K562 (cell line): ENCODE data around the gene AP1M1. TPM values are rescaled to one million over a fixed set of nuclear protein-coding genes. Genes with fewer than 3 reads are reported as not detected.
A peak's percentile ranks its signal among the peaks of the same experiment; 100 is the strongest.

Experiments
- BCOR ChIP-seq: fragments of 450-650 bp; IDR thresholded peaks from 2 replicates; pipeline ENCODE4 v1.6.1; 2016
- CTCF ChIP-seq, 3 experiments: IDR thresholded peaks in 2 of 3; conservative IDR thresholded peaks in 1 of 3; 2 replicates each; pipeline ENCODE4 v1.5.1; 2011 to 2012; ENCODE audit warnings: low read length in 3 of 3, mild to moderate bottlenecking in 3 of 3, control low read depth in 2 of 3, improper control_type of control experiment in 1 of 3, inconsistent platforms in 1 of 3, low read depth in 1 of 3, mixed read lengths in 1 of 3, moderate library complexity in 1 of 3; ENCODE audit not compliant: insufficient read depth in 2 of 3
- E2F6 ChIP-seq, 2 experiments: IDR thresholded peaks; 2 replicates each; pipeline ENCODE4 v1.6.1; 2011; ENCODE audit warnings: borderline replicate concordance in 1 of 2, control low read depth in 1 of 2, low read depth in 1 of 2, low read length in 1 of 2, mild to moderate bottlenecking in 1 of 2, mixed read lengths in 1 of 2, moderate library complexity in 1 of 2; ENCODE audit not compliant: insufficient read depth in 1 of 2, insufficient read length in 1 of 2, poor library complexity in 1 of 2, severe bottlenecking in 1 of 2; ENCODE audit errors: extremely low read depth in 1 of 2
- HES1 ChIP-seq: fragments of 450-650 bp; IDR thresholded peaks from 2 replicates; pipeline ENCODE4 v1.6.1; 2016; ENCODE audit warnings: low read depth, mild to moderate bottlenecking, moderate library complexity
- HMG20A ChIP-seq: fragments of 450-650 bp; formaldehyde crosslinking; conservative IDR thresholded peaks from 2 replicates; pipeline ENCODE4 v1.4.0; 2020; ENCODE audit warnings: mild to moderate bottlenecking, mixed read lengths
- HMGN3 ChIP-seq: IDR thresholded peaks from 2 replicates; pipeline ENCODE4 v1.6.1; 2011; ENCODE audit warnings: borderline replicate concordance, low read depth, mild to moderate bottlenecking, mixed read lengths, low read length; ENCODE audit not compliant: insufficient read length; ENCODE audit errors: extremely low read depth
- KLF13 ChIP-seq: fragments of 450-650 bp; IDR thresholded peaks from 2 replicates; pipeline ENCODE4 v1.6.1; 2016; ENCODE audit warnings: missing genetic modification characterization, low read depth, mild to moderate bottlenecking, missing compliant biosample characterization, moderate library complexity, borderline replicate concordance
- MEF2A ChIP-seq: IDR thresholded peaks from 2 replicates; pipeline ENCODE4 v1.6.1; 2011; ENCODE audit warnings: low read depth, mild to moderate bottlenecking, low read length, moderate library complexity; ENCODE audit not compliant: control insufficient read depth
- MTF1 ChIP-seq: fragments of 250-450 bp; sonication (Bioruptor Pico); IDR thresholded peaks from 2 replicates; pipeline ENCODE4 v1.9.0; 2021; ENCODE audit warnings: moderate library complexity, mild to moderate bottlenecking, inconsistent platforms, borderline replicate concordance
- RAD21 ChIP-seq, 2 experiments: fragments of 250-450 bp in 1 of 2; fragments of 450-650 bp in 1 of 2; sonication (Bioruptor Pico) in 1 of 2; formaldehyde crosslinking in 1 of 2; IDR thresholded peaks in 1 of 2; conservative IDR thresholded peaks in 1 of 2; 2 replicates each; pipeline versions ENCODE4 v1.4.0 to v1.8.0; 2020 to 2022; ENCODE audit warnings: mild to moderate bottlenecking in 2 of 2, moderate library complexity in 1 of 2
- RBFOX2 ChIP-seq: fragments of 200-400 bp; formaldehyde crosslinking; IDR thresholded peaks from 2 replicates; pipeline ENCODE4 v1.6.1; 2017; ENCODE audit warnings: low read depth, mild to moderate bottlenecking, low read length, moderate library complexity
- RBM17 ChIP-seq: fragments of 200-400 bp; formaldehyde crosslinking; IDR thresholded peaks from 2 replicates; pipeline ENCODE4 v1.6.1; 2017; ENCODE audit warnings: low read depth, mild to moderate bottlenecking, low read length, borderline replicate concordance
- SP1 ChIP-seq: sonication (generic); formaldehyde crosslinking; IDR thresholded peaks from 2 replicates; pipeline ENCODE4 v1.8.1; 2022; ENCODE audit warnings: mild to moderate bottlenecking, missing genetic modification reagents
- TARDBP ChIP-seq: fragments of 450-650 bp; IDR thresholded peaks from 2 replicates; pipeline ENCODE4 v1.6.1; 2016
- TCFL5 ChIP-seq: fragments of 250-450 bp; sonication (Bioruptor Pico); conservative IDR thresholded peaks from 2 replicates; pipeline ENCODE4 v1.6.1; 2021; ENCODE audit warnings: mild to moderate bottlenecking, moderate library complexity, matching md5 sums
- TEAD1 ChIP-seq, 2 experiments: fragments of 450-650 bp in 1 of 2; sonication (generic) in 1 of 2; formaldehyde crosslinking; IDR thresholded peaks; 2 replicates each; pipeline versions ENCODE4 v1.4.0 to v1.8.0; 2020 to 2022; ENCODE audit warnings: mild to moderate bottlenecking in 2 of 2, missing genetic modification reagents in 1 of 2
- TOE1 ChIP-seq, 2 experiments: fragments of 450-650 bp in 1 of 2; sonication (generic) in 1 of 2; formaldehyde crosslinking in 1 of 2; IDR thresholded peaks; 2 replicates each; pipeline versions ENCODE4 v1.7.1 to v1.8.0; 2016 to 2022; ENCODE audit warnings: borderline replicate concordance in 2 of 2, mild to moderate bottlenecking in 2 of 2, antibody characterized with exemption in 1 of 2, inconsistent platforms in 1 of 2, low read depth in 1 of 2, missing genetic modification reagents in 1 of 2, moderate library complexity in 1 of 2
- TSC22D4 ChIP-seq: fragments of 450-650 bp; IDR thresholded peaks from 2 replicates; pipeline ENCODE4 v1.6.1; 2016; ENCODE audit warnings: missing genetic modification characterization, missing biosample characterization, control low read depth
- ZBTB17 ChIP-seq: fragments of 450-650 bp; formaldehyde crosslinking; IDR thresholded peaks from 2 replicates; pipeline ENCODE4 v1.4.0; 2020; ENCODE audit warnings: mild to moderate bottlenecking
- ZBTB43 ChIP-seq: sonication (generic); formaldehyde crosslinking; IDR thresholded peaks from 2 replicates; pipeline ENCODE4 v1.8.0; 2023; ENCODE audit warnings: mild to moderate bottlenecking, missing genetic modification reagents
- ZNF316 ChIP-seq: fragments of 450-650 bp; IDR thresholded peaks from 2 replicates; pipeline ENCODE4 v1.6.1; 2016
- ZNF384 ChIP-seq: IDR thresholded peaks from 2 replicates; pipeline ENCODE4 v1.6.1; 2012; ENCODE audit warnings: low read depth, low read length, improper control_type of control experiment
- ZNF561 ChIP-seq: fragments of 450-650 bp; formaldehyde crosslinking; conservative IDR thresholded peaks from 2 replicates; pipeline ENCODE4 v1.4.0; 2020; ENCODE audit warnings: mild to moderate bottlenecking, moderate library complexity
- polyA plus RNA-seq, 8 experiments: library from polyadenylated mRNA; depleted of rRNA in 4 of 8; stranded (reverse) in 5 of 8; unstranded in 3 of 8; fragments of >200 nt; fragmentation: Nextera tagmentation in 2 of 8; fragmentation: Illumina TruSeq in 1 of 8; extraction: Ambion mirVana in 2 of 8; extraction: Trizol in 1 of 8; gene quantifications; 2 replicates each; pipeline versions ENCODE4 v1.2.1 to v1.2.3, GENCODE V29; 2011 to 2014; ENCODE audit warnings: inconsistent platforms in 1 of 8, missing spikeins in 1 of 8
- total RNA-seq, 7 experiments: library from RNA; depleted of rRNA in 6 of 7; stranded (reverse); fragments of >200 nt in 6 of 7; fragmentation: Illumina TruSeq in 2 of 7; extraction: Trizol in 2 of 7; gene quantifications; 2 replicates each; pipeline versions ENCODE4 v1.2.1 to v1.2.3, GENCODE V29; 2011 to 2021; ENCODE audit warnings: low replicate concordance in 1 of 7

AP1M1 gene
- total and polyA plus RNA-seq, 9 of the 15 experiments (the other 6 are each of a cell fraction or from before 2014, with no cell fraction given), result 0.87 to 56.2 (median 29.1) TPM

- TF ChIP-seq TOE1 (IDR thresholded peaks at IDR 0.05; ENCODE audit: borderline replicate concordance), result no peak
- TF ChIP-seq TOE1 (CRISPR knock-in tag; IDR thresholded peaks at IDR 0.05; ENCODE audit: borderline replicate concordance, low read depth), result no peak
- TF ChIP-seq HMG20A, result no peak
- TF ChIP-seq RBM17, result no peak
- TF ChIP-seq ZBTB43 (CRISPR knock-in tag), result no peak
- no peak for TF ChIP-seq TSC22D4
- no peak for TF ChIP-seq SP1 (CRISPR knock-in tag)
- TF ChIP-seq KLF13 (tag), result no peak
- TF ChIP-seq TARDBP, result no peak
- TF ChIP-seq HES1, result no peak
- TF ChIP-seq RBFOX2, result peak; percentile 40
- TF ChIP-seq BCOR, result no peak
- TF ChIP-seq HMGN3, result no peak
- no peak for TF ChIP-seq MEF2A
- TF ChIP-seq ZNF561 (CRISPR knock-in tag), result no peak
- 0 out of 4 replicates have a peak, but pooled peaks of 1 of the 2 experiments have one; percentile 29 for TF ChIP-seq TEAD1 (CRISPR knock-in tag; IDR thresholded peaks at IDR 0.05)
- no peak for TF ChIP-seq ZNF316
- no peak for TF ChIP-seq ZNF384
- peak; percentile 19 to 45; a peak in 3 of 4 replicates for TF ChIP-seq RAD21 (CRISPR knock-in tag; conservative IDR thresholded peaks at IDR 0.05 in 1 of 2, IDR thresholded peaks at IDR 0.05 in 1 of 2)
- TF ChIP-seq MTF1 (CRISPR knock-in tag), result no peak
- no peak for TF ChIP-seq TCFL5 (CRISPR knock-in tag)
- TF ChIP-seq ZBTB17 (CRISPR knock-in tag), result no peak
- TF ChIP-seq CTCF (IDR thresholded peaks at IDR 0.05 in 2 of 3, conservative IDR thresholded peaks at IDR 0.05 in 1 of 3; ENCODE audit: insufficient read depth in 2 of 3, low read depth in 1 of 3, low read length in 3 of 3), result peak; percentile 53 to 65 (median 62); a peak in 5 of 6 replicates
- TF ChIP-seq E2F6 (IDR thresholded peaks at IDR 0.05; ENCODE audit: borderline replicate concordance in 1 of 2, extremely low read depth in 1 of 2, insufficient read depth in 1 of 2, insufficient read length in 1 of 2, low read depth in 1 of 2, low read length in 1 of 2, poor library complexity in 1 of 2, severe bottlenecking in 1 of 2), result peak in 1 of 2 experiments; percentile 20
Observed at GRCh38 chr19:16185768-16186123, 12.0 kb upstream of the AP1M1 start (continued).
